GM15510 (cell line): ENCODE data around the gene NUP160.

Experiments
- POLR2A ChIP-seq: IDR thresholded peaks from 3 replicates; pipeline ENCODE4 v1.6.1; 2011; ENCODE audit warnings: borderline replicate concordance; ENCODE audit not compliant: insufficient read length; ENCODE audit errors: extremely low read depth

Gene NUP160

DNA sequence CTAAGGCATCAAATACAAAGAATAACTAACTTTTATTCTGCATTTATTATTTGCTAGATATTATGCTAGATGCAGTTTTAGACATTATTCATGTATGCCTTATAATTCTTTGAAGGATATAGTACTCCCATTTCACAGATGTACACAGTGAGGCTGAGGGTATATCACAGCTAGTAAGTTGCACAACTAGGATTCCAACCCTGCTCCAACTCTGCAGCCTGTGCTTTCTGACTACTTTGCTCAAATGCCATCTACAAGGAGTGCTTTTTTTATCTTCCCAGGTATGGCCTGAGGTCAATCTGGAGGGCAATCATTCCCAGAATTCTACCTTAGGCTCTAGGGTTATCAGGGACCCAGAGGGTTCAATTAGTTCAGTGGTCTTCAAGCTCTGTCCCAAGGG is 28.4 kb downstream of the NUP160 start:
- no peak for TF ChIP-seq POLR2A

DNA sequence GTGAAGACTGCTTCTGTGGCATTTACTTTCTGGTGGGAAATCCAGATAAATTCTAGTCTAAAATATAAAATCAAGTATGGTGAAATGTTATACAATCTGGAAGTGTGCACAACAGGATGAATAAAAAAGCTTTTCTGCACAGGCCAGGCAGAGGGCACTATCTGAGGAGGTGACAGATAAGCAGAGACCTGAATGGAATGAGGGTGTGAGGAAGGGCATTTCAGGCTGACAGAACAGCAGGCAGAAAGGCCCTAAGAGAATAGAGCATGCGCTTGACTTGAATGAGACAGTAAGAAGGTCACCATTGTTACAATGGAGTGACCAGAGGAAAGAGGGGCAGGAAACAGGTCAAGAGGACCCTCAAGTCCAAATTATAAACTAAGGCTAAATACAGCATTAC is 47.4 kb downstream of the NUP160 start:
- TF ChIP-seq POLR2A: no peak

DNA sequence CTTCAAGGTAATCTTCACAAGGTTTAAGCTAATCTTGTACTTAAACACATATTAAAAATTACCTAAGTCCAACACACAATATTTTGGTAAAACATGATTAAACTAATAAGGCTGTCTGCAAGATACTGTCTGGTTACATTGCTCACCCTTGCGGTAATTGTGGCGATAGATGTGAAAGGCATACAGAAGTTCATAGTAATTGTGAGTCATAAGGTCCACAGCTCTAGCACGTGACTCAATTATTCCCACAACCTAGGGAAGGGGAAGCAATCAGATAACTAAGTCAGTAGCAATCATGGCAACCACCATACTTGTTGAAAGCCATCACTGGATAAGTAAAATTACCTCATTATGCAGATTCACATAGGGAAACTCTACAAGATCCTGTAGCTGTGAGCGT is 50.5 kb downstream of the NUP160 start:
- TF ChIP-seq POLR2A: no peak

DNA sequence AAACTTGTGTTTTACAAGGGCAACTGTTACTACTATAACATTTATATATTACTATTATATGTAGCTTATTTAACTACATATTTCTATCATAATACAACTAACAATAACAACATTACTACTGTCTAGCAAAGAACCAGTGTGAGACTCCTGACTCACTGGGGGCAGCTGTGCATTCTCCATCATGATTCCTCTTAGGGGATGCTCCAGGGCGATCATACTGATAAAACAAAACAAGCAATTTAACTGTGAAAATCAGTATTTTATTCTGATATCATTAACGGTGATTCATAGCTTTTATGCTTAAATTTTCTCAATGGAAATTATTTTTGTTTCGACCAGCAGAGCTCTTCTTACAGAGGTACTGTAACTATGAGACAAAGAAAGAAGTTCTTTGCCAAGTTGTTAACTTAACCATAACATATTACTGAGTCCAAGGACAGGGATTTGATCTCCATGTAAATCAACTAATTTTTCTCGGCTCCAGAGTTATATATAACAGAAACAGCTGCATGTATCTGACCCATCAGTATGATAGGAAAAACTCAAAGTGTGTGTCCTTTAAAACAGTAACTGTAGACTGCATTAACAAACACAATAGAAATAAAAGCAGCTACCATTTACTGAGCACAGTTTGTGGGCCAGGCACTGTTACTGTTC is 56.2 kb downstream of the NUP160 start:
- TF ChIP-seq POLR2A: no peak

DNA sequence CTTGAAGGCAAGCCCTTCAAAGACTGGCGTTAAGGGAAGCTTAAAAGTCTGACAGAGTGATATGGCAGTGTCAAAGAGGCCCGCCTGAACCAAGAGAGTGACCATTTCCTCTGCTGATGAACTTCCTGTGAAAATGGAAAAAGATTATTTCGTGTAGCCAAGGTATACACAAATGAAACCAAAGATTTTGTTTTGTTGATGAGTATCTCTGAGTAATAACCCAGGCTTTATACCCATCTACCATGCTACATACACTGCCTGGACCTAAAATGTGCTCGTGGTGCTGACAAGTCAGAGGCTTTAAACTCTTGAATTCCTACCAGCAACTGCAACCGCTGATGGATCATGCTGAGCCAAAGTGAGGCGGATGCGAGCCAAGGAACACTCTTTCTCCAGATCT is 60.0 kb downstream of the NUP160 start:
- TF ChIP-seq POLR2A: no peak

DNA sequence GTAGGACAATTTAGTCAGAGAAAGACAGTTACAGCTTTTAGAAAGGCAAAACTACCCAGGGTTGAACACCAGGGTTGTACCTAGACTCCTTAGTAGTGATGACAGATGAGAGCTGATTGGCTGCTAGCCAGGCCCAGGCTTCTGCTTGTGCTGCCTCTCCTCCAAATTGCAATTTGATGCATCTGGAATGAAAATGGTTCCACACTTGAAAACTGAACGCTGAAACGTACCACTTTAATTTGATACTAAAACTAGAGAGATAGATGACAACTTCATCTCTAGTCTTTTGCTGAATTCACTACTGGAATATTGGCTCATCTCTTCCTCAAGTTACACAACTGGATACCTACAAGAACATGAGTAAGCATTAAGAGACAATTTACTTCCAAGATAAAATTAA is 61.8 kb downstream of the NUP160 start:
- no peak for TF ChIP-seq POLR2A

DNA sequence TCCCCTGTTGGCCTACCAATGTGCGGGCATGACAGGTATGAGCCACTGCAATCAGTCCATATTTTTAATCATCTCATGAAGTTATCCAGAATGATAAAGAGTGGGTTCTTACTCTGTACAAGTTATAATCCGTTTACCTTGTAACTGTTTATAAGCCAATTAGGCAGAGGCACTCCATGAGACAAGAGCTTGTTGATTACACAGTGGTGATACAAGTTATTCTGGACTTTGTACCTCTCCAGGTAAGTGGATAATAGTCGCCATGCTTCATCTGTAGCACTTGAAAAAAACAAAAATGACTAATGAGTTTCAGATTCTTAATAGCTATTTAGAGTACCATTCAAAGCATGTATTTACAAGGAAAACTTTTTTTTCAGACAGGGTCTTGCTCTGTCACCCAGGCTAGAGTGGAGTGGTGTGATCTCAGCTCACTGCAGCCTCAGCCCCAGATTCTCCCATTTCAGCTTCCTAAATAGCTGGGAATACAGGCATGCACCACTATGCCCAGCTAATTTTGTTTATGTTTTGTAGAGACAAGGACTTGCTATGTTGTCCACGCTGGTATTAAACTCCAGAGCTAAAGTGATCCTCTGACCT is 63.3 kb downstream of the NUP160 start:
- no peak for TF ChIP-seq POLR2A

DNA sequence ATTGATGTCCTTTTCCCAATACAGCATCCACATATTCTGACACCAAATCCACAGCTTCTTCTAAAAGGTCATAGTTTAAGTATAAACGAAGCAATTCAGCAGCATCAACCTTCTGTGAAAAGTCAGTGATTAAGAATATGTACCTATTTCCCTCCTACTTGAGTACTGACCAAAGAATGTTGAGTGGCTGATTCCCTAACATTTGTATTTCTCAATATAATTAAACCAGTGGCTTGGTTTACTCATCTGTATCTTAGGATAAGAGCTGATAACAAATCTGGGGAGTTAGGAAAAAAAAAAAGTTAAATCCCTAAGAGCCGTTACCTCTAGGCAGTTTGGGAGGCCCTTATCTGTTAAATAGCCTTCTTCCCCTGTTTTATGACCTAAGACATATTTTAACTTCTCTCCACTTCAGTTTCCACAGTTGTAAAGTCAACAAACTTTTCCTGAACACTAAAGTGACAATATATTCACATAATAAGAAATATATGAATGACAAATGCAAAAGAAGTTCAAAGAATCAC is 65.0 kb downstream of the NUP160 start:
- no peak for TF ChIP-seq POLR2A

DNA sequence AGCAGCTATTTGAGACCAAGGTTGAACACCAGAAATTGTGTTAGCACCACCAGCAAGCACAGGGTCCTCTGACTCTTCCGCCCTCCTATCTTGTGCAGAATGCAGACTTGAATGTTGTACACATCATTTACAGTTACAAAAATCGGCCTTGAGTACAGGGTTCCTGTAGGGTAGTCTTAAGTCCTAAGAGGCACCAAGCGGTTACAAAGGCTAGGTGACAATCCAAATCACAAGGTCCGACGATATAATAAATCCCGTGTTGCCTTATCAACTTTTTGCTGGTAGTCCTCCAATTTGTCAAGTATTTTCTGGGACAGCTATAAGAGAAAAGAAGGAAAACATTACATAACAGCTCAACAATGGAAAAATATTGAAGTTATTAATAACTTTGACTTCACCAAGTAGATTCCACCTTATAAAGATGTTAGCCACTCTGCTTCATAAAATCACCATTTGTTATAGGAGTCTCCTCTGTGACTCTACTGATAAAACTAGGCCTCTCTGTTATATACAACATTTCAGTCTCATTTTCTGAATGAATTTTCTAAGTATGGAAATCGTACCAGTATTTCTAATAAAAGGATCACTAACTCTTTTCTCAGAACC is 69.2 kb downstream of the NUP160 start:
- no peak for TF ChIP-seq POLR2A

DNA sequence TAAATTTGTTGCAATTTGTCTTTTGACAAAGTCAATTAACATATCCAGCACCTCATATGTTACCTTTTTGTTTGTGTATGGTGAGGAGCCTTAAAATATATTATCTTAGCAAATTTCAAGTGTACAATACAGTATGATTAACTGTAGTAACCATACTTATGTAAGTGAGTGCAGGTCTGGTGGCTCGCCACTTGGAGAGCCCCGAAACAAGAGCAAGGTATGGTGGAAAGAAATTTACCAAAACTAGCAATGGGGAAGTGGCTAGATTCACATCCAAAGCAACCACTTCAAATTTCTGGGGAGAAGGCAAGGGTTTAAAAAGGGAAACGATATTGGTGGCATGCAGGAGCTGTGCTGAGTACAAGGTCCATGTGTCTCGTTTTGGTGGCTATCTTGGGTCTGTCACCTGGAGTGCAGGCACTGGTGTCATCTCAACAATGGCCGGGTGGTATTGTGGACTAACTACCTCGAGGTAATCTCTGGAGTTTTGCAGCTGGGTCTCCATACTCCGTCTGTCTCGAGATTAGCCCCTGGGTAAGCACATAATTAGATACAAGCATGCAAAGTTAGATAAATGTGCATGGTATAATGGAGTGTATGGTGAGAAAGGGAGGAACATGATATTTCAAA is 72.8 kb downstream of the NUP160 start:
- TF ChIP-seq POLR2A: no peak

DNA sequence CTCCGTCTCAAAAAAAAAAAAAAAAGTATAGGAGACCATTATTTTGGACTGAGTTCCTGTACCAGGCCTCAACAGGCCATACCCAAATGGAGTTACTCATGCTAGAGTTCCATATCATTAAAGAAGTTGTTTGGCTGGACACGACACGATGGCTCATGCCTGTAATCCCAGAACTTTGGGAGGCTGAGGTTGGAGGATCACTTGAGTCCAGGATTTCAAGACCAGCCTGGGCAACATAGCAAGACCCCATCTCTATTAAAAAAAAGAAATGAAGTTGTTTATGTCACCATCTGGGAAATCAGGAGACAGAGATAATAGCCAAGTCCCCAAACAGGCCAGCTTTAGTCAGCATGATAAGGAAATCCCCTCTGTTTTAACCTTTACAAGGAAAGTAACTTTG is 74.3 kb downstream of the NUP160 start:
- no peak for TF ChIP-seq POLR2A

DNA sequence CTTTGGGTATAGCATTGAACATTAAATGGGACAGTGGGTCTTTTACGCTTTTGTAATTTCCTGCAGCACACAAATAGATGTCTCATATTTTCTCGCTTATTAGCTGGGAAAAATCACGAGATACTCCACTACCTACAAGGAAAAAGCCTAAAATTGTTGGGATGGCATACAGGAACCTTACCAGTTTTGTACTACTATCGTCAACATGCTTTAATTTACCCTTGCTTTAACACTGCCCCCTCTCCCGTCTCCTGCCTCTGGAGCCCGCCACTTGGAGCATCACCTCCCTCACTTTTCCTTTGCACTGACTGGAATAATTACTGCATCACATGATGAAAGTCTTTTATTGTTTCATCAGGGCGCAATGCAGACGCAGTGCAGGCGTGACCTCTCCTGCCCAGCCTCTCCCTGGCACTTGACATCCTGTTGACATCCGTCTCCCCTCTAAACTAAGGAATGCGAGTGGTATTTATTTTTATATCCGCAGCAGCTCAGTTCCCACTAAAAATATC is 80.0 kb downstream of the NUP160 start:
- TF ChIP-seq POLR2A: no peak

DNA sequence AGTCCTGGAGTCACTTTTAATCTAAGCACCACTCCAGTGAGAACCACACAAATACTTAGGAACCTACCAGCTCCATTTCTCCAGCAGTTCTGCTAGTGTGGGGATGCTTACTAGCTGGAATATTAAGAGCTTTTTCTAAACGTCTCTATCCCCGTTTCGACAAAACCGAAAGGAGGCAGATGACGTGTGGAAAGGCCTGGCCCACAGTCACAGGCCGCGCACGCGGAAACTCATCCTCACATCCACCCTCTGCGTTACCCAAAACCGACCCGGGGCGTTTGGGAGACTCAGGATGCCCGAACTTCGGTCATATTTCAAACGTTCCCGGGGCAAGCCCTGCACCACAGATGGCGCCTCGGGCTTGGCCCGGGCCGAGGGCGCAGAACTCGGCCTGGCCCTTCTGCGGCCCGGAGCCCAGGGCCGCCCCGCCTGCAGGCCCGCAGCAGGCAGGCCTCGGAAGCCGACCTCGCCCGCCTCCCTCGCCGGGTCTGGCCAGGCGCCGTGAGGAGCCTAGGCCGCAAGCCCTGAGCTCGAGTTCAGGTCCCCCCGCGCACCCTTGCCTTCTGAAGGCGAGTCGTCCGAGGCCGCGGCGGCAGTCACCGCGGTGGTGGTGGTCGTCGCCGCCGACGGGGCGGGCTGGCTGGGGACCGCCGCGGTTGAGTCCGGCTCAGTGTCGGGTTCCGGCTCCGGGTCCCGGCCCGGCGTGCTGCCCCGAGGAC is 81.5 kb downstream of the NUP160 start:
- no peak for TF ChIP-seq POLR2A

DNA sequence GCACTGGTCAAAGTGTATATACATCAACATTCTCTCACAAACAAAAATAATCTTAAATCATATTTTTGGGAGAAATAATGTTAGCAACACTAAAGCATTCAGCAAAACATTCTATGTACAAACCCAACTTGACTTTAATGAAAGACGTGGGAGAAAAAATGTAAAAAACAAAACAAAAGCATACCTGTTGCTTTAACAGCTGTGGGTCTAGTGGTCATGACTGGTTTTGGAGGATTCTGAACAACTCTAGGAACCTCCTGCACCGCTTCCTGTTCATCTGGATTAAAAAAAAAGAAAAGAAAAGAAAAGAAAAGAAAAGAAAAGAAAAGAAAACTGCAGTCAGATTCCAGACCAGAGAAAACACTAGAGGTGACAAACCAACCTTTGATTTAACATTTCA is 83.1 kb downstream of the NUP160 start:
- TF ChIP-seq POLR2A: no peak

DNA sequence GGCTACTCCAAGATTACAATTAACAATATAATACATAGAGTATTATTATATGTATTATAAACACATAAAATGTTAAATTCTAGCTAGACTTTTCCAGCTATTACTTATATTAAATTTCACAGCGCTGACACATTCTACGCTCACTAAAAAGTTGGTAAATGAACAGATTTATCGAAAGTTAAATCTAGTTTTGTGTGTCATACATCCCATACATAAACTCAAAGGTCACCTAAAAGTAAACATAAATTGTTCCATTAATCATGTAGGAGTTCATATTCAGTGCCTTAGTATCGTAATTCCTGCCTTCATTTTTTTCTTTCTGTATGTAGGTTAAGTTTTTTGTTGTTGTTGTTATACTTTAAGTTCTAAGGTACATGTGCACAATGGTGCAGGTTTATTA is 91.9 kb downstream of the NUP160 start:
- no peak for TF ChIP-seq POLR2A
